ENCODE measurements around the gene CHPF2. TPM values are rescaled to one million over a fixed set of nuclear protein-coding genes. Genes with fewer than 3 reads are reported as not detected.

Gene CHPF2
- total RNA-seq, 1 experiment from 2014 or later, result 25.0 TPM

- H3K4me3 ChIP-seq (ENCODE audit: insufficient read depth, low read depth, low read length), result no peak overlapping the region
- DNase-seq, result no peak
- peaks cover 10% of the 10 kb centered on the region for H3K27me3 ChIP-seq (ENCODE audit: control insufficient read depth, insufficient read depth, low read length)
- no peaks in the 10 kb centered on the region for H3K36me3 ChIP-seq (replicated peaks; ENCODE audit: control insufficient read depth, insufficient read depth, low read length)
Measured at GRCh38 chr7:151282111-151282510, 49.8 kb downstream of the CHPF2 start.

- Histone ChIP-seq H3K36me3 (replicated peaks; ENCODE audit: control insufficient read depth, insufficient read depth, low read length) (no peaks in the 10 kb centered on the region), H3K27me3 (ENCODE audit: control insufficient read depth, insufficient read depth, low read length) (peaks cover 2% of the 10 kb centered on the region; the same call in 1 of the 2 replicates), H3K4me3 (ENCODE audit: insufficient read depth, low read depth, low read length) (no peak overlapping the region)
- DNase-seq, result no peak
Measured at GRCh38 chr7:151283302-151283701, 51.0 kb downstream of the CHPF2 start.

- no peak for DNase-seq
- Histone ChIP-seq H3K36me3 (replicated peaks; ENCODE audit: control insufficient read depth, insufficient read depth, low read length) (no peaks in the 10 kb centered on the region), H3K4me3 (ENCODE audit: insufficient read depth, low read depth, low read length) (no peak overlapping the region), H3K27me3 (ENCODE audit: control insufficient read depth, insufficient read depth, low read length) (no peaks in the 10 kb centered on the region)
Measured at GRCh38 chr7:151286148-151286547, 53.9 kb downstream of the CHPF2 start.

Other genes with a start within 250 kb of the CHPF2 start
- 15.5 and 16.5 TPM in 2 replicates for gene NOS3, start 241.5 kb upstream of the CHPF2 start, total RNA-seq (2014; rRNA removed; shearing (Covaris generic))
- 1.7 TPM in 2 replicates for gene ATG9B, start 208.0 kb upstream of the CHPF2 start, total RNA-seq (2014; rRNA removed; shearing (Covaris generic))
- gene ABCB8, start 204.0 kb upstream of the CHPF2 start, total RNA-seq (2014; rRNA removed; shearing (Covaris generic)), result 26.7 and 29.7 TPM in 2 replicates
- 1.4 and 1.6 TPM in 2 replicates for gene ASIC3, start 184.0 kb upstream of the CHPF2 start, total RNA-seq (2014; rRNA removed; shearing (Covaris generic))
- gene CDK5, start 174.6 kb upstream of the CHPF2 start, total RNA-seq (2014; rRNA removed; shearing (Covaris generic)), result 24.3 and 36.9 TPM in 2 replicates
- gene SLC4A2, start 172.9 kb upstream of the CHPF2 start, total RNA-seq (2014; rRNA removed; shearing (Covaris generic)), result 85.7 and 105 TPM in 2 replicates
- 58.4 and 86.3 TPM in 2 replicates for gene FASTK, start 151.7 kb upstream of the CHPF2 start, total RNA-seq (2014; rRNA removed; shearing (Covaris generic))
- gene TMUB1, start 149.0 kb upstream of the CHPF2 start, total RNA-seq (2014; rRNA removed; shearing (Covaris generic)), result 67.4 and 73.4 TPM in 2 replicates
- 63.3 and 76.0 TPM in 2 replicates for gene AGAP3, start 146.0 kb upstream of the CHPF2 start, total RNA-seq (2014; rRNA removed; shearing (Covaris generic))
- 0.62 TPM in 1 of 2 replicates, not detected in the other for gene GBX1, start 64.8 kb upstream of the CHPF2 start, total RNA-seq (2014; rRNA removed; shearing (Covaris generic))
- not detected in 2 replicates for gene ASB10, start 45.2 kb upstream of the CHPF2 start, total RNA-seq (2014; rRNA removed; shearing (Covaris generic))
- 0.74 TPM in 1 of 2 replicates, not detected in the other for gene H2BK1, start 22.0 kb upstream of the CHPF2 start, total RNA-seq (2014; rRNA removed; shearing (Covaris generic))
- 47.3 and 48.5 TPM in 2 replicates for gene ABCF2, start 5.3 kb upstream of the CHPF2 start, total RNA-seq (2014; rRNA removed; shearing (Covaris generic))
- 7.2 and 23.6 TPM in 2 replicates for gene SMARCD3, start 16.2 kb downstream of the CHPF2 start, total RNA-seq (2014; rRNA removed; shearing (Covaris generic))
- 22.7 and 35.3 TPM in 2 replicates for gene NUB1, start 109.3 kb downstream of the CHPF2 start, total RNA-seq (2014; rRNA removed; shearing (Covaris generic))
- gene WDR86, start 177.6 kb downstream of the CHPF2 start, total RNA-seq (2014; rRNA removed; shearing (Covaris generic)), result 40.6 and 40.8 TPM in 2 replicates
- 1.2 and 2.2 TPM in 2 replicates for gene CRYGN, start 207.7 kb downstream of the CHPF2 start, total RNA-seq (2014; rRNA removed; shearing (Covaris generic))

Data from H7 (cell line).